CD14-positive monocyte (primary cell): Measurements from ENCODE around the gene IGFBP4. TPM values are rescaled to one million over a fixed set of nuclear protein-coding genes. Genes with fewer than 3 reads are reported as not detected.

Experiments used
- DNase-seq, 3 donors: peaks; one replicate each; pipeline ENCODE4 v3.0.0-alpha.2; 2011 to 2022
- H2AFZ ChIP-seq: 2 replicates; pipeline ENCODE4 v1.6.0; 2012; ENCODE audit warnings: mild to moderate bottlenecking, low read depth, low read length, inconsistent platforms; ENCODE audit not compliant: insufficient read depth, poor library complexity, severe bottlenecking
- H3K27ac ChIP-seq, 2 donors: 1 replicate in 1 of 2; 2 replicates in 1 of 2; pipeline ENCODE4 v1.5.1; 2012 to 2013; ENCODE audit warnings: low read length in 2 of 2, control low read depth in 1 of 2, inconsistent platforms in 1 of 2, low read depth in 1 of 2, mild to moderate bottlenecking in 1 of 2
- H3K27me3 ChIP-seq, 2 donors: one replicate each; pipeline versions ENCODE4 v1.6.0 to v1.6.1; 2011 to 2013; ENCODE audit warnings: low read length in 2 of 2; ENCODE audit not compliant: control insufficient read depth in 2 of 2, insufficient read depth in 2 of 2
- H3K36me3 ChIP-seq, 2 donors: replicated peaks in 1 of 2; 1 replicate in 1 of 2; 2 replicates in 1 of 2; pipeline versions ENCODE4 v1.5.1 to v1.6.1; 2012 to 2013; ENCODE audit warnings: low read length in 2 of 2, control low read depth in 1 of 2, inconsistent platforms in 1 of 2, mild to moderate bottlenecking in 1 of 2; ENCODE audit not compliant: insufficient read depth in 2 of 2, control insufficient read depth in 1 of 2
- H3K4me1 ChIP-seq, 2 donors: 1 replicate in 1 of 2; 2 replicates in 1 of 2; pipeline versions ENCODE4 v1.5.1 to v1.6.1; 2012 to 2013; ENCODE audit warnings: low read length in 2 of 2, control low read depth in 1 of 2, inconsistent platforms in 1 of 2, mild to moderate bottlenecking in 1 of 2, moderate library complexity in 1 of 2; ENCODE audit not compliant: insufficient read depth in 2 of 2, control insufficient read depth in 1 of 2
- H3K4me2 ChIP-seq: replicated peaks from 2 replicates; pipeline ENCODE3; 2012; ENCODE audit warnings: low read length, moderate library complexity, mild to moderate bottlenecking; ENCODE audit not compliant: poor library complexity, severe bottlenecking; ENCODE audit errors: extremely low read depth
- H3K4me3 ChIP-seq, 3 experiments: fragments of 200-600 bp in 1 of 3; sonication (generic) in 1 of 3; replicated peaks in 1 of 3; 1 replicate in 2 of 3; 2 replicates in 1 of 3; pipeline ENCODE4 v1.5.1; 2011 to 2013; ENCODE audit warnings: low read length in 3 of 3, mild to moderate bottlenecking in 3 of 3, control low read depth in 2 of 3, low read depth in 2 of 3, inconsistent platforms in 1 of 3, moderate library complexity in 1 of 3
- H3K79me2 ChIP-seq: 2 replicates; pipeline ENCODE4 v1.6.0; 2012; ENCODE audit warnings: mild to moderate bottlenecking, control low read depth, inconsistent platforms, low read length, moderate library complexity; ENCODE audit not compliant: insufficient read depth
- H3K9ac ChIP-seq: 2 replicates; pipeline ENCODE4 v1.6.0; 2017; ENCODE audit warnings: low read length, mild to moderate bottlenecking; ENCODE audit not compliant: insufficient read depth, poor library complexity, severe bottlenecking
- H3K9me3 ChIP-seq, 2 donors: replicated peaks in 1 of 2; 1 replicate in 1 of 2; 2 replicates in 1 of 2; pipeline versions ENCODE4 v1.5.1 to v1.6.1; 2012 to 2013; ENCODE audit warnings: low read length in 2 of 2, control low read depth in 1 of 2; ENCODE audit not compliant: control insufficient read depth in 1 of 2, insufficient read depth in 1 of 2
- H4K20me1 ChIP-seq: 2 replicates; pipeline ENCODE4 v1.6.0; 2012; ENCODE audit warnings: mild to moderate bottlenecking, low read length, control low read depth, moderate library complexity; ENCODE audit not compliant: insufficient read depth
- H3K27ac Mint-ChIP-seq, 7 donors: one replicate each; pipeline ENCODE4 v1.8.0; 2020; ENCODE audit warnings: mild to moderate bottlenecking in 7 of 7, mixed read lengths in 7 of 7, moderate library complexity in 6 of 7, inconsistent platforms in 2 of 7
- H3K27me3 Mint-ChIP-seq, 3 donors: one replicate each; pipeline ENCODE4 v1.8.0; 2021 to 2022; ENCODE audit warnings: low read depth in 3 of 3, mild to moderate bottlenecking in 3 of 3, mixed read lengths in 3 of 3, moderate library complexity in 3 of 3, inconsistent platforms in 1 of 3
- H3K36me3 Mint-ChIP-seq, 2 donors: one replicate each; pipeline ENCODE4 v1.8.0; 2020; ENCODE audit warnings: mixed read lengths in 2 of 2, inconsistent platforms in 1 of 2, mild to moderate bottlenecking in 1 of 2
- H3K4me1 Mint-ChIP-seq: one replicate; pipeline ENCODE4 v1.8.0; 2020; ENCODE audit warnings: mild to moderate bottlenecking, mixed read lengths
- H3K4me3 Mint-ChIP-seq, 2 donors: one replicate each; pipeline ENCODE4 v1.8.0; 2020; ENCODE audit warnings: mild to moderate bottlenecking in 2 of 2, mixed read lengths in 2 of 2, moderate library complexity in 1 of 2
- H3K9me3 Mint-ChIP-seq, 7 donors: one replicate each; pipeline ENCODE4 v1.8.0; 2020 to 2022; ENCODE audit warnings: mixed read lengths in 7 of 7, mild to moderate bottlenecking in 6 of 7, moderate library complexity in 6 of 7, inconsistent platforms in 2 of 7
- WGBS: methylation state at CpG from one replicate; pipeline ENCODE4 v1.1.5; 2013; ENCODE audit warnings: missing lambda C conversion rate; ENCODE audit not compliant: insufficient coverage; 5-methylcytosine and 5-hydroxymethylcytosine counted together
- intact Hi-C, 2 donors: fragments of 100-400 bp; cut with micrococcal nuclease; formaldehyde crosslinking; loops; one replicate each; pipeline versions ENCODE4 v1.15.0 to v1.15.1; 2023
- polyA plus RNA-seq, 3 donors: library from polyadenylated mRNA; depleted of rRNA in 1 of 3; unstranded in 2 of 3; stranded (reverse) in 1 of 3; fragments of 300-500 nt in 2 of 3; fragments of >200 nt in 1 of 3; fragmentation: Illumina TruSeq in 2 of 3; gene quantifications; 1 replicate in 2 of 3; 2 replicates in 1 of 3; pipeline ENCODE4 v1.2.3, GENCODE V29; 2012 to 2021
- TF ChIP-seq, protein P1 (sequence below): fragments of 200-600 bp; IDR thresholded peaks from one replicate; pipeline ENCODE4 v1.8.0; 2022; ENCODE audit warnings: antibody characterized with exemption, mild to moderate bottlenecking

Gene IGFBP4
- polyA plus RNA-seq, 3 donors = 0.04 to 0.15 TPM; not detected in 1

DNA sequence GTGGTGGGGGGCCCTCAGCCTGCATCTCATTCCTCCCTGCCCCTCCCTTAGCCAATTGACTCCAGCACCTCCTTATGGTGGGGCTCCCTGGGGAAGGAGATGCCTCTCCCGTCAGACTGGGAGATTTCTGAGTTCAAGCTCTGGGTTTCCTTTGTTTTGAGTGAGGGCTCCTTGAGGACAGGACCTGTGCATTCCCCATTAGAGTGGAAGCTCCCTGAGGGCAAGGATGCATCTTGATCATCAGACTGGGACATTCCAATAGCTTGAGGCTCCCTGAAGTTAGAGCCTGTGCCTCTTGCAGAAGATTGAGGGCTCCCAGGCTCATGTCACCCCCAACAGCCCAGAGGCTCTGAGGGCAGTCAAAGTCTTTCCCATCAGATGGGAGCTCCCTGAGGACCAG is 34.5 kb downstream of the IGFBP4 start:
- Histone ChIP-seq H3K79me2 (no peaks in the 10 kb centered on the region), H4K20me1 (no peaks in the 10 kb centered on the region), H3K36me3 (no peaks in the 10 kb centered on the region), H3K4me3 (no peak overlapping the region), H3K27me3 (no peaks in the 10 kb centered on the region), H3K9ac (no peak overlapping the region), H3K27ac (no peak overlapping the region), H2AFZ (no peak overlapping the region), H3K4me1 (peaks cover 15 to 20% of the 10 kb centered on the region in 2 donors), H3K9me3 (no peaks in the 10 kb centered on the region), H3K4me2 (no peak overlapping the region)
- H3K4me3 Mint-ChIP-seq = no peak overlapping the region
- H3K9me3 Mint-ChIP-seq = peaks cover 0 to 2% (median 0%) of the 10 kb centered on the region in 7 donors
- H3K36me3 Mint-ChIP-seq = no peaks in the 10 kb centered on the region
- no peak overlapping the region for H3K27ac Mint-ChIP-seq
- intact Hi-C loops = no loop called here
- peaks cover 7 to 19% (median 18%) of the 10 kb centered on the region in 3 donors for H3K27me3 Mint-ChIP-seq
- peaks cover 19% of the 10 kb centered on the region for H3K4me1 Mint-ChIP-seq
- TF ChIP-seq, protein P1, sequence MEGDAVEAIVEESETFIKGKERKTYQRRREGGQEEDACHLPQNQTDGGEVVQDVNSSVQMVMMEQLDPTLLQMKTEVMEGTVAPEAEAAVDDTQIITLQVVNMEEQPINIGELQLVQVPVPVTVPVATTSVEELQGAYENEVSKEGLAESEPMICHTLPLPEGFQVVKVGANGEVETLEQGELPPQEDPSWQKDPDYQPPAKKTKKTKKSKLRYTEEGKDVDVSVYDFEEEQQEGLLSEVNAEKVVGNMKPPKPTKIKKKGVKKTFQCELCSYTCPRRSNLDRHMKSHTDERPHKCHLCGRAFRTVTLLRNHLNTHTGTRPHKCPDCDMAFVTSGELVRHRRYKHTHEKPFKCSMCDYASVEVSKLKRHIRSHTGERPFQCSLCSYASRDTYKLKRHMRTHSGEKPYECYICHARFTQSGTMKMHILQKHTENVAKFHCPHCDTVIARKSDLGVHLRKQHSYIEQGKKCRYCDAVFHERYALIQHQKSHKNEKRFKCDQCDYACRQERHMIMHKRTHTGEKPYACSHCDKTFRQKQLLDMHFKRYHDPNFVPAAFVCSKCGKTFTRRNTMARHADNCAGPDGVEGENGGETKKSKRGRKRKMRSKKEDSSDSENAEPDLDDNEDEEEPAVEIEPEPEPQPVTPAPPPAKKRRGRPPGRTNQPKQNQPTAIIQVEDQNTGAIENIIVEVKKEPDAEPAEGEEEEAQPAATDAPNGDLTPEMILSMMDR = no peak
- DNase-seq = no peak
- WGBS = no CpG with 5 or more reads among the region's 1 CpG

DNA sequence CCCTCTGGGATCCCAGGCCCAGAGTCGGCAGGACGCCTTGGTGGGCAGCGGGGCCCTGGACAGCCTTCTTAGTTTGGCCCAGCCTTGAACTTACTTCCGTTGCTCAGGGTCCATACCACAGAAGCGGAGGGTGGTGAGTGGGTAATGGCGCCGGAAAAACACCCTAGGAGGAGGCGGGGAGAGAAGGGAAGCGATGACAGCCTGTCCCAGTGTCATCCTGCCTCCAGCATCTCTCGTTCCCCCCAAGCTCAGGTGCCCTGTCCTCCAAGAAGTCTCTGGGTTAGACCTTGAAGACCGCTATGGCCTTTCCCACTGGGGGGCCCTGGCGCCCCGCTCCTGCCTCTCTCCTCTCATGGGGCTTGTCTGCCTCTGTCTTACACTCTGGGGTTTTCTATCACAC is 35.2 kb downstream of the IGFBP4 start:
- Mint-ChIP-seq H3K4me1 (peaks cover 19% of the 10 kb centered on the region), H3K36me3 (no peaks in the 10 kb centered on the region)
- H2AFZ ChIP-seq = no peak overlapping the region

More for the DNA sequence above, 35.2 kb downstream of the IGFBP4 start:
- Histone ChIP-seq H3K9ac (no peak overlapping the region), H3K4me1 (peaks cover 15 to 20% of the 10 kb centered on the region in 2 donors), H3K4me3 (no peak overlapping the region), H4K20me1 (no peaks in the 10 kb centered on the region), H3K9me3 (no peaks in the 10 kb centered on the region), H3K27ac (no peak overlapping the region), H3K4me2 (no peak overlapping the region), H3K27me3 (no peaks in the 10 kb centered on the region), H3K36me3 (no peaks in the 10 kb centered on the region), H3K79me2 (no peaks in the 10 kb centered on the region)
- Mint-ChIP-seq H3K27me3 (peaks cover 3 to 22% (median 18%) of the 10 kb centered on the region in 3 donors), H3K27ac (peak overlapping the region in 1 of 7 donors; percentile 44), H3K4me3 (no peak overlapping the region), H3K9me3 (peaks cover 0 to 2% (median 0%) of the 10 kb centered on the region in 7 donors)
- intact Hi-C loops = no loop called here
- 97% methylated on average over 9 of the region's 13 CpGs for WGBS
- no peak for DNase-seq
- TF ChIP-seq, protein P1 = no peak
